Ishikawa (cell line): Measurements from ENCODE around the gene SORBS2.

Source experiments
- CEBPB ChIP-seq: IDR thresholded peaks from 2 replicates; pipeline ENCODE4 v1.6.1; 2012
- NFIC ChIP-seq: IDR thresholded peaks from 2 replicates; pipeline ENCODE4 v1.6.1; 2012
- USF1 ChIP-seq: IDR thresholded peaks from 2 replicates; pipeline ENCODE4 v1.6.1; 2012
- ZBTB7A ChIP-seq: IDR thresholded peaks from 2 replicates; pipeline ENCODE4 v1.6.1; 2012; ENCODE audit warnings: low read depth
- TF ChIP-seq, protein P1 (sequence below): IDR thresholded peaks from 2 replicates; pipeline ENCODE4 v1.6.1; 2012; ENCODE audit warnings: low read depth, mild to moderate bottlenecking

- TF ChIP-seq, protein P1, sequence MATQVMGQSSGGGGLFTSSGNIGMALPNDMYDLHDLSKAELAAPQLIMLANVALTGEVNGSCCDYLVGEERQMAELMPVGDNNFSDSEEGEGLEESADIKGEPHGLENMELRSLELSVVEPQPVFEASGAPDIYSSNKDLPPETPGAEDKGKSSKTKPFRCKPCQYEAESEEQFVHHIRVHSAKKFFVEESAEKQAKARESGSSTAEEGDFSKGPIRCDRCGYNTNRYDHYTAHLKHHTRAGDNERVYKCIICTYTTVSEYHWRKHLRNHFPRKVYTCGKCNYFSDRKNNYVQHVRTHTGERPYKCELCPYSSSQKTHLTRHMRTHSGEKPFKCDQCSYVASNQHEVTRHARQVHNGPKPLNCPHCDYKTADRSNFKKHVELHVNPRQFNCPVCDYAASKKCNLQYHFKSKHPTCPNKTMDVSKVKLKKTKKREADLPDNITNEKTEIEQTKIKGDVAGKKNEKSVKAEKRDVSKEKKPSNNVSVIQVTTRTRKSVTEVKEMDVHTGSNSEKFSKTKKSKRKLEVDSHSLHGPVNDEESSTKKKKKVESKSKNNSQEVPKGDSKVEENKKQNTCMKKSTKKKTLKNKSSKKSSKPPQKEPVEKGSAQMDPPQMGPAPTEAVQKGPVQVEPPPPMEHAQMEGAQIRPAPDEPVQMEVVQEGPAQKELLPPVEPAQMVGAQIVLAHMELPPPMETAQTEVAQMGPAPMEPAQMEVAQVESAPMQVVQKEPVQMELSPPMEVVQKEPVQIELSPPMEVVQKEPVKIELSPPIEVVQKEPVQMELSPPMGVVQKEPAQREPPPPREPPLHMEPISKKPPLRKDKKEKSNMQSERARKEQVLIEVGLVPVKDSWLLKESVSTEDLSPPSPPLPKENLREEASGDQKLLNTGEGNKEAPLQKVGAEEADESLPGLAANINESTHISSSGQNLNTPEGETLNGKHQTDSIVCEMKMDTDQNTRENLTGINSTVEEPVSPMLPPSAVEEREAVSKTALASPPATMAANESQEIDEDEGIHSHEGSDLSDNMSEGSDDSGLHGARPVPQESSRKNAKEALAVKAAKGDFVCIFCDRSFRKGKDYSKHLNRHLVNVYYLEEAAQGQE: no peak
- TF ChIP-seq USF1 (no peak), CEBPB (no peak), NFIC (no peak), ZBTB7A (no peak)
These were observed 246.3 kb downstream of the SORBS2 start for GRCh38 chr4:185565696-185566095.
